Uterus (tissue), 2 donors: Measurements from ENCODE around the gene HIGD1A.

Experiments
- CTCF ChIP-seq, 4 experiments: fragments of 200-600 bp in 2 of 4; fragments of 450-650 bp in 2 of 4; sonication (generic) in 2 of 4; IDR thresholded peaks; one replicate each; pipeline ENCODE4 v1.5.1; 2016 to 2019; ENCODE audit warnings: antibody characterized with exemption in 4 of 4, mild to moderate bottlenecking in 2 of 4, moderate library complexity in 1 of 4
- POLR2A ChIP-seq, 2 donors: fragments of 450-650 bp; IDR thresholded peaks; one replicate each; pipeline ENCODE4 v1.6.1; 2016; ENCODE audit warnings: antibody characterized with exemption in 2 of 2, mild to moderate bottlenecking in 1 of 2, moderate library complexity in 1 of 2

- TF ChIP-seq CTCF (IDR thresholded peaks at IDR 0.05) (no peak), POLR2A (IDR thresholded peaks at IDR 0.05) (no peak)
These were observed 19.1 kb upstream of the HIGD1A start for GRCh38 chr3:42823351-42823750.
